Astrocyte of the cerebellum (primary cell): ENCODE data around the gene SMIM41.
"Not testable (repeated sequence)": the region's sequence is repeated elsewhere in the genome, so short reads cannot be mapped to it uniquely, and the experiment has no call there.

Source experiments
- DNase-seq: peaks from one replicate; pipeline ENCODE4 v3.0.0-alpha.2; 2011; ENCODE audit warnings: low read depth
- H3K4me3 ChIP-seq: 2 replicates; pipeline ENCODE4 v1.5.1; 2011; ENCODE audit warnings: mild to moderate bottlenecking, low read depth, low read length, moderate library complexity
- CTCF ChIP-seq: IDR thresholded peaks from 2 replicates; pipeline ENCODE4 v1.5.1; 2012; ENCODE audit warnings: low read length, low read depth, moderate library complexity, mild to moderate bottlenecking; ENCODE audit errors: missing control alignments
- in situ Hi-C: cut with HindIII; loops from 2 replicates; pipeline ENCODE4 v1.10.0; 2017; ENCODE audit warnings: low sequenced_read_pairs

Gene SMIM41

GRCh38 chr12:52091869-52092268 is 12.4 kb downstream of the SMIM41 start:
- in situ Hi-C loops: loop anchor here (5.0 kb wide), 2 partner anchors 45 to 60 kb away; no protein-coding TSS in a partner anchor
- no peak for DNase-seq
- H3K4me3 ChIP-seq: no peak overlapping the region
- no peak for TF ChIP-seq CTCF

GRCh38 chr12:52093346-52093745 is 13.8 kb downstream of the SMIM41 start:
- no peak for DNase-seq
- in situ Hi-C loops: loop anchor here (5.0 kb wide), 2 partner anchors 44 to 61 kb away; no protein-coding TSS in a partner anchor
- TF ChIP-seq CTCF: no peak
- H3K4me3 ChIP-seq: no peak overlapping the region

- in situ Hi-C loops: no loop called here
- TF ChIP-seq CTCF: no peak
- no peak overlapping the region for H3K4me3 ChIP-seq
- DNase-seq: no peak
Observed at GRCh38 chr12:52096332-52097044, 17.0 kb downstream of the SMIM41 start.

GRCh38 chr12:52097045-52097666 is 17.7 kb downstream of the SMIM41 start:
- no peak for DNase-seq
- no peak overlapping the region for H3K4me3 ChIP-seq
- in situ Hi-C loops: no loop called here
- TF ChIP-seq CTCF: no peak

- H3K4me3 ChIP-seq, DNase-seq, in situ Hi-C loops: not testable (repeated sequence)
Observed at GRCh38 chr12:52104431-52105089, 25.1 kb downstream of the SMIM41 start.

- not testable (repeated sequence) for DNase-seq, H3K4me3 ChIP-seq
- in situ Hi-C loops: loop anchor here (5.0 kb wide), 1 partner anchor 94 kb away; no protein-coding TSS in a partner anchor
Observed at GRCh38 chr12:52116222-52117125, 37.0 kb downstream of the SMIM41 start.

- not testable (repeated sequence) for DNase-seq, H3K4me3 ChIP-seq
- in situ Hi-C loops: loop anchor here (5.0 kb wide), 1 partner anchor 96 kb away; no protein-coding TSS in a partner anchor
Observed at GRCh38 chr12:52117806-52118475, 38.4 kb downstream of the SMIM41 start.
